Stimulated activated CD8-positive, alpha-beta memory T cell treated with anti-CD3 and anti-CD28 coated beads, Interleukin-4, amount 100 ng/mL, for 1 hour (primary cell): ENCODE data around the gene PCBP2.
"Not testable (repeated sequence)": the region's sequence is repeated elsewhere in the genome, so short reads cannot be mapped to it uniquely, and the experiment has no call there.

Experiments used
- DNase-seq, 2 donors: peaks; one replicate each; pipeline ENCODE4 v3.0.0-alpha.2; 2020; ENCODE audit warnings: low read depth in 2 of 2, low spot score in 1 of 2

The PCBP2 gene

GRCh38 chr12:53451661-53452158 lies at the start of gene PCBP2:
Gene PCBP2, plus strand, starts transcription at chr12:53452102. Its CDS starts 2,699 bp downstream, at chr12:53454801.
- DNase-seq, result peak; percentile 88 to 95

- not testable (repeated sequence) for DNase-seq
Measured at GRCh38 chr12:53402351-53402750, 49.6 kb upstream of the PCBP2 start.

DNA sequence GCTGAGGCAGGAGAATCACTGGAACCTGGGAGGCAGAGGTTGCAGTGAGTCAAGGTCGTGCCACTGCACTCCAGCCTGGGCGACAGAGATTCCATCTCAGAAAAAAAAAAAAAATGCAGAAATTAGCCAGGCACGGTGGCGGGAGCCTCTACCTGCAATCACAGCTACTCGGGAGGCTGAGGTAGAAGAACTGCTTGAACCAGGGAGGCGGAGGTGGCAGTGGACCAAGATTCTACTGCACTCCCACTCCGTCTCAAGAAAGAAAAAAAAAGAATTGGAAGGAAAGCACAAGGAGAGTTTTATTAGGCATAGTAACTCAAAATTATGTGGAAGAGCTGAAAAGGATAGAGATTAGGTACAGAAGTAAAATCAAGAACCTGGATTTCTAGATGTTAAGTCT lies 49.0 kb upstream of the PCBP2 start:
- no peak for DNase-seq

DNA sequence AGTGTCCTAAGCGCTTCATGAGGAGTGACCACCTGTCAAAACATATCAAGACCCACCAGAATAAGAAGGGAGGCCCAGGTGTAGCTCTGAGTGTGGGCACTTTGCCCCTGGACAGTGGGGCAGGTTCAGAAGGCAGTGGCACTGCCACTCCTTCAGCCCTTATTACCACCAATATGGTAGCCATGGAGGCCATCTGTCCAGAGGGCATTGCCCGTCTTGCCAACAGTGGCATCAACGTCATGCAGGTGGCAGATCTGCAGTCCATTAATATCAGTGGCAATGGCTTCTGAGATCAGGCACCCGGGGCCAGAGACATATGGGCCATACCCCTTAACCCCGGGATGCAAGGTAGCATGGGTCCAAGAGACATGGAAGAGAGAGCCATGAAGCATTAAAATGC lies 41.0 kb upstream of the PCBP2 start:
- no peak for DNase-seq

- no peak for DNase-seq
Measured at GRCh38 chr12:53413485-53414204, 38.3 kb upstream of the PCBP2 start.

GRCh38 chr12:53414756-53415417 lies 37.0 kb upstream of the PCBP2 start:
- no peak for DNase-seq

GRCh38 chr12:53415752-53416389 lies 36.0 kb upstream of the PCBP2 start:
- not testable (repeated sequence) for DNase-seq

GRCh38 chr12:53417291-53417816 lies 34.5 kb upstream of the PCBP2 start:
- not testable (repeated sequence) for DNase-seq

DNA sequence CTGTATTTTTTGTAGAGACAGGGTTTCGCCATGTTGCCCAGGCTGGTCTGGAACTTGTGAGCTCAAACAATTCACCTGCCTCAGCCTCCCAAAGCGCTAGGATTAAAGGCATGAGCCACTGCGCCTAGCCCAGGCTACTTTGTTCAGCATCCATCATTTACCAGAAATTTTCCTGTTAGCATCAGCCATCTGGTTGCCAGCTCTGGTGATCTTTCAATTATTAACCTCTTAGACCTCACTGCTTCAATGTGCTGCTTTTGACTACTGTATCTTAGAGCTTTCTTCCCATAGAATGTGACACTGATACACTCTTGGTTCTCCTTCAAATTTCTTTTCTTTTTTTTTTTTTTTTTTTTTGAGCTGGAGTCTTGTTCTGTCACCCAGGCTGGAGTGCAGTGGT lies 33.7 kb upstream of the PCBP2 start:
- DNase-seq, result no peak

DNA sequence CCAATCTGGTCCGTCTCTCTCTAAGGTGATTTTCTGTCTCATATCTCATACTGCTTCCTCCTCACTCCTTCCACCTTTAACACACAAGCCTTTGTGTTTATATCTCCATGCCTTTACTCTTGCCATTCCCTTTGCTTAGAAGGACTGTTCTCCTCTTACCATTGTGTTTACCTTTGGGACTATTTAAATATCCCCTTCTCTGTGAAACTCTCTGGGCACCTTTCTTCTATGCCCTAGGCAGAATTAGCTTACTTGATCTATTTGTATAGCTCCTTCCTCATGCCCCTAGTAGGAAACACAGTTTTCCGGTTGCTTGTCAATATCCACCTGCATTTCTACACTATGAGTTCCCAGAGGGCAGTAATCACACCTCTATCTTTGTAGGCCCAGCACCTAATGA lies 32.1 kb upstream of the PCBP2 start:
- no peak for DNase-seq

GRCh38 chr12:53422247-53422646 lies 29.7 kb upstream of the PCBP2 start:
- not testable (repeated sequence) for DNase-seq

GRCh38 chr12:53423597-53423996 lies 28.3 kb upstream of the PCBP2 start, which contains the start of gene AMHR2:
Gene AMHR2, plus strand, starts transcription at chr12:53423855. Its CDS starts 80 bp downstream, at chr12:53423935.
- DNase-seq, result no peak

DNA sequence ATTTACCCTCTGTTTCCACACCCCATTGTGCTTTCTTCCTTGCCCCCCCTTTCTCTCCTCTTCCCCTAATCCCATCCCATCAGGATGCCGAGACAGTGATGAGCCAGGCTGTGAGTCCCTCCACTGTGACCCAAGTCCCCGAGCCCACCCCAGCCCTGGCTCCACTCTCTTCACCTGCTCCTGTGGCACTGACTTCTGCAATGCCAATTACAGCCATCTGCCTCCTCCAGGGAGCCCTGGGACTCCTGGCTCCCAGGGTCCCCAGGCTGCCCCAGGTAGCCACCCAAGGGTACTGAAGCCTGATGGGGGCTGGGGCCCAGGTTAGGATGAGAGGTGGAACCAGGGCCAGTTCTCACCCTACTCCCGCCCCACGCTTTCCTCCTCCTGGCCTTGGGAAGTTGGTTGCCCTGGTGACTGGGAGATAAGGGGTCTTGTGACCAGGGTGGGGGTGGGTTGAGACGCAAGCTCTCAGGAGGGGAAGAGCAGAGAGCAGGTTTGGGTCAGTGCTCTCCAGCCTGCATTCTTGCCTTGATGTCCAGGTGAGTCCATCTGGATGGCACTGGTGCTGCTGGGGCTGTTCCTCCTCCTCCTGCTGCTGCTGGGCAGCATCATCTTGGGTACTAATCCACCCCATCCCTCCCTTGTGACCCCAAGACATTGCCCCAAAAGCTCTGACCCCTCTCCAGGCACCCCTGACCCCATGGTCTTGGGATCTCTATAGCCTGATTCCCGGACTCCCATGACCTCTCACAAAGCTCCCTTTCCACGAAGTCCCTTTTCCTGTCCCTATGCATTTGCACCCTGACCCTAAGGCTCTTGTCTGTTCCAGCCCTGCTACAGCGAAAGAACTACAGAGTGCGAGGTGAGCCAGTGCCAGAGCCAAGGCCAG lies 27.0 kb upstream of the PCBP2 start:
- no peak for DNase-seq

- no peak for DNase-seq
Measured at GRCh38 chr12:53425515-53426150, 26.3 kb upstream of the PCBP2 start.

- DNase-seq, result no peak
Measured at GRCh38 chr12:53427905-53428594, 23.9 kb upstream of the PCBP2 start.

DNA sequence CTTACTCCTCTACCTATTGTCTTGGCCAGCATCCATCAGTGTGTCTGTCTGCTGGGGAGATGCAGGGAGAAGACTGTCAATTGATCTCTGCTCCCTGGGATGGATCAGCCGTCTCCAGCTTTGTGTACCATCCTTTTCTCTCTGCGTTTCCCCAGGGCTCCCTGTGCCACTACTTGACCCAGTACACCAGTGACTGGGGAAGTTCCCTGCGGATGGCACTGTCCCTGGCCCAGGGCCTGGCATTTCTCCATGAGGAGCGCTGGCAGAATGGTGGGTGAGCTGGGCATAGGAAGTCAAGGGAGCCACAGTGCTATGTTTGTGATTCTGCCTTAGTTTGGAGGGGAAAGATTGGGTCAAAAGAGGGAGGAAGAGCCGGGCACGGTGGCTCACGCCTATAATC lies 23.2 kb upstream of the PCBP2 start:
- no peak for DNase-seq

GRCh38 chr12:53430116-53430515 lies 21.8 kb upstream of the PCBP2 start:
- DNase-seq, result no peak

- no peak for DNase-seq
Measured at GRCh38 chr12:53431187-53431586, 20.7 kb upstream of the PCBP2 start.

- not testable (repeated sequence) for DNase-seq
Measured at GRCh38 chr12:53435326-53435725, 16.6 kb upstream of the PCBP2 start.

DNA sequence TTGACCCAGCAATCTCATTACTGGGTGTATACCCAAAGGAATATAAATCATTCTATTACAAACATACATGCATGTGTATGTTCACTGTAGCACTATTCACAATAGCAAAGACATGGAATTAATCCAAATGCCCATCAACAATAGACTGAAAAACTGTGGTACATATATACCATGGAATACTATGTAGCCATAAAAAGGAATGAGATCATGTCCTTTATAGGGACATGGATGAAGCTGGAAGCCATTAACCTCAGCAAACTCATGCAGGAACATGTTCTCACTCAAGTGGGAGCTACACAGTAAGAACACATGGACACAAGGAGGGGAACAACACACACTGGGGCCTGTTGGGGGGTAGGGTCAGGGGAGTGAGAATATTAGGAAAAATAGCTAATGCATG lies 12.3 kb upstream of the PCBP2 start:
- not testable (repeated sequence) for DNase-seq
